ENCODE data around the gene AMPD3.

DNA sequence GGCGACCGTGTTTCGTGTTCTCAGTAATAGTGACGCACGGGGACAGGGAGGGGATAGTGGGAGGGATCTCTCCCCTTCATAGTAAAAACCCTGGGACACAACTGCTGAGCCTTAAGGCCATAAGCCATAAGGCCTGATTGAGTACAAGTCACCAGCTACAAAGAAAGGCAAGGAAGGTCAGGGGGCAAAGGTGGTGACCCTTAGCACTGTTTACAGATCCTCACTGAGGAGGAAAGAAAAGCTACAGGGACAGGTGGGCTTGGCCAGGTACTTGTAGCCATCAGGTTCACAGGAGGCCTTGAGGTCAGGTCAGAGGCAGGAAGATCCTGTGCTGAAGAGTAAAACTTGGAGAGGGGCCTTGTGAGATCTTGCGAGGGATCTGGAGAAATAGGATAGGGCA lies 15.1 kb upstream of the AMPD3 start:
- TF ChIP-seq CTCF (IDR thresholded peaks at IDR 0.05; ENCODE audit: low read depth, low read length) (no peak), EZH2phosphoT487 (IDR thresholded peaks at IDR 0.05; ENCODE audit: low read depth) (no peak)
